GM21619 (cell line): ENCODE measurements around the gene TBC1D25.
A peak's percentile ranks its signal among the peaks of the same experiment; 100 is the strongest.
"Not testable (repeated sequence)": the region's sequence is repeated elsewhere in the genome, so short reads cannot be mapped to it uniquely, and the experiment has no call there.

Source experiments
- ATAC-seq: cut with Tn5 transposase; IDR thresholded peaks from one replicate; pipeline ENCODE4 v1.9.1; 2021; ENCODE audit not compliant: unreplicated experiment

Gene TBC1D25

DNA sequence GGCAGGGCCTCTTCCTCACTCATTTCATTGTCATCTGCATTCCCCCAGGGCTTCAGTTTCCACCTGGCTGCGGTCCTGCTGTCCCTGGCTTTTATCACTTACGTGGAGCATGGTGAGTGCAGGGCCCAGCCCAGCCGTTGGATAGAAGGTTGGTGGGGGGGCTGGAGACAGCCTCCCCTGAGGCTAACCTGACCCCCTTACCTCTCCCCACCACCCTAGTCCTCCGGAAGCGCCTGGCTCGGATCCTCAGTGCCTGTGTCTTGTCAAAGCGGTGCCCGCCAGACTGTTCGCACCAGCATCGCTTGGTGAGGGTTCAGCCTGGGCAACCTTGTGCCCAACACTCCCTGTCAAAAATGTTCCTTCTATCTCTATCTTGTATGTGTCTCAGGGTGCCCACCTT is 23.7 kb upstream of the TBC1D25 start:
- no peak for ATAC-seq

DNA sequence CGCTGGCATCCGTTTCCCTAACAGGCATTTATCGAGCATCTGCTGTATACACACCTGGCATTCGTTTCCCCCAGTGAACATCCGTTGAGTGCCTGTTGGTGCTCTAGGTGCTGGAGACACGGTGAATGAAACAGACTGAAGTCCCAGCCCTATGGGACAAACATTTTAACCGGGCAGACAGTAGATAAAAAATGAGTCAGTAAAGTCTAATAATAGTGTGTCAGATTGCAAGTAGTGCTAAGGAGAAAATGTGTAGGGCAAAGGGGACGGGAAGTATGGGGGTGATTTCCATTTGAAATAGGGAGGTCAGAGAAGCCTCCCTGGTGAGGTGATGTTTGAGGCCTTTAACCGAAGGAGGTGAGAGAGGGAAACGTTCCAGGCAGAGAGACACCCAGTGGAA is 23.2 kb upstream of the TBC1D25 start:
- no peak for ATAC-seq

DNA sequence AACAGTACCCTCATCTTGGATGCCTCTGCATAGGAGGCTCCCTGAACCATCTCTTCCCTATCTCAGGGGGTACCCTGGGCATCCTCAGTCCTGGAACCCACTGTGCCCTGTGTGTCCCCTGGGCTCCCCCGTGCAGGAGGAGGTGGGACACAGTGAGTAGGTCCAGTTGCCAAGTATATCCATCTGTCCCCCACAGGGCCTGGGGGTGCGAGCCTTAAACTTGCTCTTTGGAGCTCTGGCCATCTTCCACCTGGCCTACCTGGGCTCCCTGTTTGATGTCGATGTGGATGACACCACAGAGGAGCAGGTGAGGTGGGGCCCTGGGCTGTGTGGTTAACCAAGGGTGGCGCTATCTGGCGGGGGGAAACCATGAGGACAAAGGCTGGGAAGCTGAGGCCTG is 22.5 kb upstream of the TBC1D25 start:
- ATAC-seq: no peak

DNA sequence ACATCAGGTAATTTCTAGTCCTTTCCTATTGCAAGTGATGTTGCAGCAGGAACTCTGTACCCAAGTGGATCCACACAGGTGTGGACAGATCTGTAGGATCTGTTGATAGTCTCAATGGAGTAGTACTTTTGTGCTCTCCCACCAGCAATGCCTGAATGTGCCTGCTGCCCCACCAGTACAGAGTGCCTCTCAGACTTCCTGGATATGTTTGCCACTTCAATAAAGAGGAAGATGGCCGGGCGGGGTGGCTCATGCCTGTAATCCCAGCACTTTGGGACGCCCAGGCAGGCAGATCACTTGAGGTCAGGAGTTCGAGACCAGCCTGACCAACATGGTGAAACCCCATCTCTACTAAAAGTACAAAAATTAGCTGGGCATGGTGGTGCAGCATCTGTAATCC is 20.0 kb upstream of the TBC1D25 start:
- not testable (repeated sequence) for ATAC-seq

DNA sequence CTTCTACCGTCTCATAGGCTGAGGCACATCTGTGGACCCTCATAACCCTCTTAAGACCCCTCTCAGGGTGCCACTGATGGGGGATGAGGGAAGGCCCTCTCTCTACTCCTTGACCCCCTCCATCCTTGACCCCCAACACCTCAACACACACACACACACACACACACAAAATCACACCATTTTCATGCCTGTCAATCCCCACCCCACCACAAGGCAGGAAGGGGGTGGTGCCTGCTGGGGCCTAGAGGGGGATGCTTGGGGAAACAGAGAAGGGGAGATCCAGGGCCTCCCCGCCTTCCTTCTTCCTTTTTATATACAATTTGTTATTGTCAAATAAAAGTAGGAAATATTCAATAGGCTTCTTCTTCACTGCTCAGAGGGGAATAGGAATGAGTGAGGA is 19.1 kb upstream of the TBC1D25 start:
- no peak for ATAC-seq

DNA sequence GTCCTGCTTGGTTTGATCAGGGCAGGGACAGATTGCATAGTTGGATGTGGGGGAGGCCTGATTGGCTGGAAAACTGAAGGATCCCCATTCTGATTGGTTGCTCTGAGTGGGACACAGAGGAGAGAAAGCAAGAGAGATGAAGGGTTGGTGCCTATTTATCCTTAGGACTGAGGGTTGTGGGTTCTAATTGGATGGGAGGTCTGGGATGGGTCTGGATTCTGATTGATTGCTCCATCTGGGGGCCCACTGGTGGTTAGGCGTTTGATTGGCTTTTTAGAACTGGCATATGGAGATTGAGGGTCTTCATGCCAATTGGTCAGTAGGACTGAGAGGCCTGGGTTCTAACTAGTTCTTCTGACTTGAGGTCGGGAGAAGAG is 18.6 kb upstream of the TBC1D25 start:
- ATAC-seq: no peak

DNA sequence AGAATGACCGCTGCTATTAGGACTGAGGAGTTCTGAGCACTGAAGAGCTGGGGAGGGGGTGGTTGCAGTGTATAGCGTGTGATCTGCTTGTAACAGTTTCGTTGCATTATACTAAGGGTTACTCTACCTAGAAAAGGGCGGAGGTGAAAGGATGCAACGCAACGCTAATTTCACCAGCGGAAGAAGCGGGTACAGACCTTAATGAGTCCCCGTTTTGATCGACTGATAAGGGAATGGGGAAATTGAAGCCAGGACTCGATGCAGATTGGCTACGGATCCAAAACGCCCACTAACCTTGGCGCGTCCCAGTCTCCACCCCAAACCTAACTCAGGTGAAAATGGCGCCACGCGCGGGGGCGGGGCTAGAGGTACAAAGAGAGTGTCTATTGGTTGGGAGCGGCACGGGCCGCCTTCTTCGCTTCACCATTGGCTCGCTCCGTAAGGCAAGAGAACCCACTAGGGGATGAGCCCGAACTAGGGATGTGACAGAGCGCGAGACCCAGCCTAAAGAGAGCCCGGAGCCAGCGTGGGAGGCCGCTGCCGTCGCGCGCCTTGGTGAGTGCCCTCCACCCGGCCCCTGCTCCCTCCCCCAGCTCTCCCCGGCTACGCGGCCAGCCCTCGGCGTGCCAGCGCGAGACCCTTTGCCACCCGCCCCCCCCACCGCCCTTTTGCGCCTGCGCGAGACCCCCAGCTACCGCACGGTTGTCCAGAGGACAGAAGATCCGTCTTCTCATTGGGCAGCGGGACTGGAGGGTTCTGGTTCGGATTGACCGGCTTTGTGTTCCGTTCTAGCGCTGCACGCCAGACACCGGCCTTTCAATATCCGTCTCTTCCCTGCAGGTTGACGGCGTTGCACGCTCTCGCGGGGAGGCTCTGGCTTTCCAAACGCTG is 17.9 kb upstream of the TBC1D25 start, which contains the start of gene EBP:
TSS of gene EBP (plus strand) at position 456 of the 891 bp plus-strand sequence. CDS start 1,964 bp downstream, outside the sequence.
- ATAC-seq: peak; percentile 98

DNA sequence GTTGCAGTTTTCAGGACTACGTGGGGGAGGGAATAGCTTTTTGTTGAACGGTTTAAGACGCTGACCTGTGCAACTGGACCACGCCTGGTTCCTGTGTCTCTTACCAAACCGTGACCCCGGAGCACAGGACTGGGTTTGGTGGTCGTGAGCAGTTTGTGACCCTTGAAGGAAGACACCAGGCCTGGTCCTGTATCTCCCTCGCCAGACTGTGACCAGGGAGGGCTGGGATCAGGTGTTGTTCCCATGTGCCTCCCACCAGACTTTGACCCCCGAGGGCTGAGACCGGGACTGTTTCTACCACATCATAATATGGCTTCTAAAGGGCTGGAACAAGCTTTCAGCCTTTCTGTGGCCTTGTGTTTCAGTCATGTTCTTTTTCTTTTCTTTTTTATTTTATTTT is 17.2 kb upstream of the TBC1D25 start:
- no peak for ATAC-seq

DNA sequence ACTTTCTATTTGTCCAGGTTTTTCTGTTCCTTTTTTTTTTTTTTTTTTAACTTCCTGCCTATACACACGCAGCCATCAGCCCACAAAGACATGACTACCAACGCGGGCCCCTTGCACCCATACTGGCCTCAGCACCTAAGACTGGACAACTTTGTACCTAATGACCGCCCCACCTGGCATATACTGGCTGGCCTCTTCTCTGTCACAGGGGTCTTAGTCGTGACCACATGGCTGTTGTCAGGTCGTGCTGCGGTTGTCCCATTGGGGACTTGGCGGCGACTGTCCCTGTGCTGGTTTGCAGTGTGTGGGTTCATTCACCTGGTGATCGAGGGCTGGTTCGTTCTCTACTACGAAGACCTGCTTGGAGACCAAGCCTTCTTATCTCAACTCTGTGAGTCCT is 15.8 kb upstream of the TBC1D25 start:
- ATAC-seq: no peak

DNA sequence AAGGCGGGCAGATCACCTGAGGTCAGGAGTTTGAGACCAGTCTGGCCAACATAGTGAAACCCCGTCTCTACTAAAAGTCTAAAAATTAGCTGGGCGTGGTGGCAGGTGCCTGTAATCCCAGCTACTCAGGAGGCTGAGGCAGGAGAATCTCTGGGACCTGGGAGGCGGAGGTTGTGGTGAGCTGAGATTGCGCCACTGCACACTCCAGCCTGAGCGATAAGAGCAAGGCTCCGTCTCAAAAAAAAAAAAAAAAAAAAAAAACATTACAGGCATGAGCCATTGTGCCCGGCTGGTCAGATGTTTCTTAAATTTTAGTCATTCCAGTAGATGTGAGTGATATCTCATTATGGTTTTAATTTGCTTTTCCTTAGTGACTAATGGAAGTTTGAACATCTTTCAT is 13.7 kb upstream of the TBC1D25 start:
- ATAC-seq: not testable (repeated sequence)

DNA sequence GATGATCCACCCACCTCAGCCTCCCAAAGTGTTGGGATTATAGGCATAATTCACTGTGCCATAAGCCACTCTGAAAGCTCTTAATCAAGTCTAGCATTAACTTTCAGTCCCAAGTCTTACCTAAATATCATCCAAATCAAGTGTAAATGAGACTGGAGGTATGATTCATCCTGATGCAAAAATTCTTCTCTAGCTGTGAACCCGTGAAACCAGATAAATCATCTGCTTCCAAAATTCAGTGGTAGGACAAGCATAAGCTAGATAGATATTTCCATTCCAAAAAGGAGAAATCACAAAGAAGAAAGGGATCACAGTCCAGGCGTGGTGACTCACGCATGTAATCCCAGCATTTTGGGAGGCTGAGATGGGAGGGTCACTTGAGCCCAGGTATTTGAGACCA is 8.8 kb upstream of the TBC1D25 start:
- no peak for ATAC-seq

DNA sequence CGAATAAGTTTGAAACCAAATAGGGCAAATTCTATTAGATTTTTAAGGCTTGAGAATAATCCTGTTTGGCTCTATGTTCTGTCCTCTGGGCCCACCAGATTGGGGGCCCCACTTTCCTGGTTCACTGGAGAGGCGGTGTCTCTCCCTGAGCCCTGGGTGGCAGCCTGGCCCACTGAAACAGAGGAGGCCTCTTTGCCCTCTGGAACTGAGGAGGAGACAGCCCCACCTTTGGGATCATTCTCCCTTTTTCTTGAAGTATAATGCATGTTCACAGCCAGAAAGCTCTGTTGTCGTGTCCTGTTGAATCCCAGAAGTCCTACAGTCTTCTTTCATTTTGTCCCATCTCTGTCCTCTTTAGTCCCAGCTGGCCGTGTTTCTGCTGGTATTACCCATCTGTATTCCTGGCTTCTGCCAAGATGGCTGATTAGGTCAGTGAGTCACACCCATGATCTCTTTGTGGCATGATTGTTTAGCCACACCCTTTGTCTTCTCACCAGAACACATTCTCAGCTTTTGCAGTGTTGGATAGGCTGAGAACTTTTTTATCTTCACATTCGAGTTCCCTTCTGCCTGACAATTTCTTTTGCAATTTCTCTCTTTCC is 8.1 kb upstream of the TBC1D25 start:
- ATAC-seq: no peak

DNA sequence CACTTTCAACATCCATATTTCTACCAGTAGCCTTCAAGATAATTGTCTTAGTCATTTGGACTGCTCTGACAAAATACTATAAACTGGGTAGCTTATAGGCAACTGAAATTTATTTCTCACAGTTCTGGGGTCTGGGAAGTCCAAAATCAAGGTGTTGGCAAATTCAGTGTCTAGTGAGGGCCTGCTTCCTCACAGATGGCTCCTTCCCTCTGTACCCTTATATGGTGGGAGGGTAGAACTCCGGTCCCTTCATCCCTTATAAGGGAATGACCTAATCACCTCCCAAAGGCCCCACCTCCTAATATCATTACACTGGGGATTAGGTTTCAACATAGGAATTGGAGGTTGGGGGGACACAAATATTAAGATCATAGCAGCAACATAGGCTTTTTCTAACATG is 7.4 kb upstream of the TBC1D25 start:
- ATAC-seq: no peak

DNA sequence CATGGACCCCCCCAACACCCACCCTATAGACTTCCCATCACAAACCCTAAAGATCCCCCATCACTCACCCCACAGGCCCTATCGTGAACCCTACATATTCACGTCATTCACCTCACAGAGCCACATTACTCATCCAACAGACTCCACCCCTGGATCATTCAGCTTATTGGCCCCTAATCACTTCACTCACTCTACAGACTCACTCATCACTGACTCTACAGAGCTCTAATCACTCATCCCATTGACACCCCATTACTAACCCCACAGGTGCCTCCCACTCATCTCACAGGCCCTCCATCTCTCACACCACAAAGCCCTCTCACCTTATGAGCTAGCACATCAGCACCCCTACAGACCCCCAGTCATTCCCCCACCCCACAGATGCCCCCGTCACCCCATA is 6.3 kb upstream of the TBC1D25 start:
- no peak for ATAC-seq

DNA sequence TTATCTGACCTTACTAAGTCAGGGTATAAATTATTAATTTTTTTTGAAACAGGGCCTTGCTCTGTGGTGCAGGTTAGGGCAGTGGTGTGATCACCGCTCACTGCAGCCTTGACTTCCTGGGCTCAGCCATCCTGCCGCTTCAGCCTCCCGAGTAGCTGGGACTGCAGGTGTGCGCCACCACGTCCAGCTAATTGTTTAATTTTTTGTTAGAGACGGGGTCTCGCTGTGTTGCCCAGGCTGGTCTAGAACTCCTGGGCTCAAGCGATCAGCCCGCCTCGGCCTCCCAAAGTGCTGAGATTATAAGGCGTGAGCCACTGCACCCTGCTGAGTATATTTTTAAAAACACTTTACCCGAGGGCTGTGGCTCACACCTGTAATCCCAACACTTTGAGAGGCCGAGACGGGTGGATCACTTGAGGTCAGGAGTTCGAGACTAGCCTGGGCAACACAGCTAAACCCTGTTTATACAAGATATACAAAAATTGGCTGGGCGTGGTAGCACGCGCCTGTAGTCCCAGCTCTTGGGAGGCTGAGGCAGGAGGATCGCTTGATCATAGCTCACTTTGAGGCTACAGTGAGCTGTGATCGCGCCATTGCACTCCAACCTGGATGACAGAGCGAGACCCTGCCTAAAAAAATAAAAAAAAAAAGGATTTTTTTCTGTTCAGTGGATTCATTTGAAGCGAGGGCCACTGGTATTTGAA is 721 bp upstream of the TBC1D25 start:
- ATAC-seq: no peak

DNA sequence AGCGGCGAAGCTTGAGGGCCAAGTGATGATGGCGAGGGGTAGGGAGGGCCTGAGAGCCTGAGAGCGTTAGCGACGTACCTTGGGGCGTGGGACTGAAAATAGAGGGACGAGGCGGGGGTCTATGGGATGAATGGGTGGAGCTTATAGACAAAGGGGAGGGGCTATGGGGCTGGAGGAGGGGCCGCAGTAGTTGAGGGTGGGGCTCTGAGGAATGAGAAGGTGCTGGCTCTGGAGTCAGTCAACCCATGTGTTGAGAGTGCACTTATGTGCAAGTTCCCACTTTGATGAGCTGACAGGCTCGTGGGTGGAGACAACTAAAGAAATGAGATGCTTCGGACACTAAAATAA is 488 bp downstream of the TBC1D25 start:
- peak; percentile 32 for ATAC-seq

DNA sequence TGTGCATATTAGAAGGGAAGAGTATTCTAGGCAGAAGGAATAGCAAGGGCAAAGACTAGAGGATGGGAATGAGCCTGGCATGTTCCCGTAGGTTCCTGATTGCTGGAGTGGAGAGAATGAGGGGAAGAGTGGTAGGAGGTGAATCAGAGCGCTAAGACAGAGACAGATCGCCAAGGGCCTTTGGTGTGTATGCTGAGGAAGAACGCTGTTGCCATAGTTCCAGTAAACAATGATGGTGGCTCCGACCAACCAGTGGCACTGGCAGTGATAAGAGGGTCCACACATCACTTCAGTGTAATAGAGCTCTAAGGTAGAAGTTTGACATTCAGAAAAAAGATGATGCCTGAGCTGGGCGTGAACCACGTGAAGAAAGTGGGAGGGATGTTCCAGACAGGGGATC is 966 bp downstream of the TBC1D25 start:
- no peak for ATAC-seq

DNA sequence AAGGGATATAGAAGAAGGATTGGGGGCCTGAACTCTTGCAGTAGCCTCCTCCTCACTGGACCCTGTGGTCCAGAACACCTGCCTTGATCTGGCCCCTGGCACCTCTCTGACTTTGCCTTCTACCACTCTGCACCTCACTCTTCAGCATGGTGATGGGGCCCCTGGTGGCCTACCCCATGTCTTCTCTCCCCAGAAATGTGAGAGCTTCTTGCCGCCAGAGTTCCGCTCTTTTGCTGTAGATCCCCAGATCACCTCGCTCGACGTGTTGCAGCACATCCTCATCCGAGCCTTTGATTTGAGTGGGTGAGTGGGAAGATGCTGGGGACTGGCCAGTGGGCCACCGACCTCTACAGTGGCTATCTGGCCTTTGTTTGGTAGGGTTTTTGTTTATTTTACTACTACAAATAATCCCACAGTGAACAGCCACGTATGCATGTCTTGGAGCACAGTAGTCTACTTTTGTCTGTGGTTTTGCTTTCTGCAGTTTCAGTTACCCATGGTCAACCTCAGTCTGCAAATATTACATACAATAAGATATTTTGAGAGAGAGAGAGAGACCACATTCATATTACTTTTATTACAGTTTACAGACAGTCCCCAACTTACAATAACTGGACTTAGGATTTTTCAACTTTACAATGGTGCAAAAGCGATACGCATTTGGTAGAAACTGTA is 1.8 kb downstream of the TBC1D25 start:
- no peak for ATAC-seq

DNA sequence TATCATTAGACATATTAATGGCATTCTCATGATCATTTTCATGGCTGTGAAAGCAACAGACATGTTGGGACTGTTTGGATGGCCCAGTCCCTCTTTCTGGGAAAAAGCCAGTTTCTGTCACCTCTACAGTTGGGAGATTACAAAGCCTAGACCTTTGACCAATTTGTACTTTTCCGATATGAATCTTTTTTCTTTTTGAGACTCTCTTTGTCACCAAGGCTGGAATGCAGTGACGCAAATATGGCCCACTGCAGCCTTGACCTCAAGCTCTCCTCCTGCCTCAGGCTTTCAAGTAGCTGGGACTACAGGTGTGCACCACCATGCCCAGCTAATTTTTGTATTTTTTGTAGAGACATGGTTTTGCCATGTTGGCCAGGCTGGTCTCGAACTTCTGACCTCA is 9.4 kb downstream of the TBC1D25 start:
- no peak for ATAC-seq

DNA sequence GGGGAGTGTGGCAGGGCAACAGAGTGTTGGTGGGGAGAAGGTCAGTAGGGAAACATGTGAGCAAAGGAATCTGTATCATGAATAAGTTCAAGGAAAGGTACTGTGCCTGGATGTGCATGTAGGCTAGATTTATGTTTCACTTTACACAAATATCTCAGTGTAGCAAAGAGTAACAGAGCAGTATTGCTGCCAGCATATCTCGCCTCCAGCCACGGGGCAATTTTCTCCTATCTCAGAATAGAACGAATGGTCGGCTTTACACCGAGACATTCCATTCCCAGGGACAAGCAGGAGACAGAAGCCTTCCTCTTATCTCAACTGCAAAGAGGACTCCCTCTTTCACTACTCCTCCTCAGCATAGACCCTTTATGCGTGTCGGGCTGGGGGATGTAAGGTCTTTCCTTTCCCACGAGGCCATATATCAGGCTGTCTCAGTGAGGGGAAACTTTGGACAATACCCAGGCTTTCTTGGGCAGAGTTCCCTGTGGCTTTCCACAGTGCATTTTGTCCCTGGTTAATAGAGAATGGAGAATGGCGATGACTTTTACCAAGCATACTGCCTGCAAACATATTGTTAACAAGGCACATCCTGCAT is 16.3 kb downstream of the TBC1D25 start:
- not testable (repeated sequence) for ATAC-seq

DNA sequence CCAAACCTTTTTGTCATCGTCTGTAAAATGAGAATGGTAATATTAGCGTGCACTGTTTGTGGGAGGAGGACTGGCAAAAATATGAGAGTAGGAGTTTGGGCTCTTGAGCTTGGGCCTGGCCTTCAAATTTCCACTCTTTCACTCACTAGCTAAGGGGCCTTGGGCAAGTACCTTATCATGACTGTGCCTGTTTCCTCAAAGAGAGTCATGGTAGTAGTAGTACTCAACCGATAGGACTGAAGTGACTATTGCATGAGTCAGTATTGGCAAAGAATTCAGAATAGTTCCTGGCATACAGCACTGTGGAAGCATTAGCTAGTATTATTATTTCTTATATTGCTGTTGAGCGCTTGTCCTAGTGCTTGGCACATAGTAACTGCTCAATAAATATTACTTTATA is 18.8 kb downstream of the TBC1D25 start:
- no peak for ATAC-seq
